HG02623 (cell line): ENCODE measurements around the gene CRYZL1.
A peak's percentile ranks its signal among the peaks of the same experiment; 100 is the strongest.
"Not testable (repeated sequence)": the region's sequence is repeated elsewhere in the genome, so short reads cannot be mapped to it uniquely, and the experiment has no call there.

Source experiments
- ATAC-seq: cut with Tn5 transposase; IDR thresholded peaks from one replicate; pipeline ENCODE4 v1.9.1; 2021; ENCODE audit warnings: moderate library complexity; ENCODE audit not compliant: unreplicated experiment

Gene CRYZL1

DNA sequence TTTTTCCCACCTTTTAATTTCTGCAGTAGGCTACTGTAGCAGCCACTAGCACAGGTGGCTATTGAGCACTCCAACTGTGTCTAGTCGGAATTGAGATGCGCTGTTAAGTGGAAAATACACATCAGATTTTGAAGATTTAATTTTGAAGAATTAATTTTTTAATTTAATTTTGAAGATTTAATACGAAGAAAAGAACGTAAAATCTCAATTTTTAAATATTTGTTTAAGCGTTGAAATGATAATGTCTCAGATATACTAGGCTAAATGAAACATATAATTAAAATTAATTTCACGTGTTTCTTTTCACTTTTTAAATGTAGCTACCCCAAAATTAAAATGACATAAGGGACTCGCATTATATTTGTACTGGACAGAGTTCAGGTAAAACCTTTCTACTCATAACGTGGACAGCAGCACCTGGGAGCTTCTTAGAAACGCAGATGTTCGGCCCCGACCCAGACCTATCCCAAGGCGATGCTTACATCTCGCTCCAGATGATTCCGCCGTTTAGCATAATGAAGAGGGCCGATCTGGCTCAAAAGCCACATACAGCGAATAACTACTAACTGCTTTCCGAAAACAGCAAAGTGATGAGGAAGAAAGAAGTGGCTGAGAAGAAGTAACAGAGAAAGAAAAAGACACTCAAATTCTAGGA, 717 bp downstream of the CRYZL1 start:
- ATAC-seq, result no peak

DNA sequence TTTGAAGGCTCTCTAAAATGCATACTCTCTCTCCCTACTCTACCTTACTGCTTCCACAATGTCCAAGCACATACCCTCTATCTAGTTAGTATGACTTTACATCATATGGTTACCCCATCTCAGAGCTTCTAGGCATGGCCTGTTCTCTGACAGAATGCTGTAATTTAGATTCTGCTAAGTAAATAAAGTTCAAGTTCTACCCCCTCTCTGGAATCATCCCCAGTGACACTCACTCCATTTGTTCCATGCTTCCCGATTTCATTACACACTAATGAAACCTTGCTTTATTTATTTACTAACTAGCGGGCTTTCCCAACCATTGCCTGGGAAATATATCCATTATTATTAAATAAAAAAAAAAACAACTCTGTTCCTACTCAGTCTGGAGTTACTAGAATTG, 7.3 kb downstream of the CRYZL1 start:
- no peak for ATAC-seq

DNA sequence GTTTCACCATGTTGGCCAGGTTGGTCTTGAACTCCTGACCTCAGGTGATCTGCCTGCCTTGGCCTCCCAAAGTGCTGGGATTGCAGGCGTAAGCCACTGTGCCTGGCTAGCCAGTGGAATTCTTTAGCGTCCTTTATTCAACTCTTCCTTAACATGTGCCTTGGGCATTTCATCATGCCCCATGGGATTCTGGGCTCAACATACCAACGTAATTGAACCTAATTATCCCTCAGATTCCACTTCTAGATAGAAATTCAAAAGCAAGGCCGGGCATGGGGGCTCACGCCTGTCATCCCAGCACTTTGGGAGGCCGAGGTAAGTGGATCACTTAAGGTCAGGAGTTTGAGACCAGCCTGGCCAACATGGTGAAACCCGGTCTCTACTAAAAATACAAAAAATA, 15.4 kb downstream of the CRYZL1 start:
- not testable (repeated sequence) for ATAC-seq

DNA sequence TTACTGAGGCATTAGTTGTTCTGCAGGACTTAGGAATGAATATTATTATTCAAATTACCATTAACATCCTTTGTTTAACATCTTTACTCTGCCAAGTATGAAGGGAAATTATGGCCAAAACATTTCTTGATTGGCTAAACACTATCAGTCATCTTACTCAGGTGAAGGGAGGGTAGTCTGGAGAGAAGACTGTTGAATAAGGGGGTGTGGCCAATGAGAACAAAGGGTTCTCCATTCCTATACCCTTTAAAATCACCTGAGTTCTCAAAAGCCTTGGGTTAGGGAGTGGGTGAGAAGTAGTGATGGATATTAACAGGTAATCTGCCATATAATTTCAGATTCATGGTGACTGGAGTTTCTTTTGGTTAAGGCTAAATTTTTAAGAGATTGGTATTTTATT, 19.3 kb downstream of the CRYZL1 start:
- no peak for ATAC-seq

DNA sequence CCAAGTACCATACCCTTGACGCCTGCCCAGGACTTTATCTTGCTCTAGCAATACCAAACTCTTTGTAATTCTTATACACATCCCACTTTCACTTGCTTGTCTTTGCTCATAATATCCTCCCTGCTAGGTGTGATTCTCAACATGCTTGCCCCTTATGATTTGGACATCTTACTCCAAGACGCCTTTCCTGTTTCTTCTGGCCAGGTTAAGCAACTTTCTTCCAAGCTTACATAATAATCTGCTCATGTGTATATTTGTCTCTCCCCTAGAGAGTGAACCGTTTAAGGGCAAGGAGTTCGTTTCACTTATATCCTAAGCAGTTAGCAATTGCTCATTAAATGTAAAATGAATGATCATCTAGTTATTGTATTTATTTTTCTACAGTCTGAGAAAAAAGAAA, 21.8 kb downstream of the CRYZL1 start:
- ATAC-seq, result no peak

DNA sequence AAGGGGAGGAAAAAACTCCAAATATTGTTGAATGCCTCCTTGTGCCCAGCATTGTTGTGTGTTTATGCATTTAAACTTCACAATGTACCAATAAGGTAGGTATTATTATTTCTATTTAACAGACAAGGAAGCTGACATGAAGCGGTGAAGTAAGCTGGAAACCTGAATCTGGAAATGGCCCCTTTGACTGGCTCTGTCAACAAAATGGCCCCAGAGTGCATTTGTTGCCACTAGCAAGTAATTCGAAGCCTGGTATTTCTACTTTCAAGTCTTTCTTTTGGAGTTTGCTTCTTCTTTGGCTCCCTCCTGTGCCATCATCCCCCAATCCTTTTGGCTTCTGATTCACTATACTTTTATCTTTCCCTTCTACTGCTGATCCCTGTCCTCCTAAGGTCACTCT, 23.1 kb downstream of the CRYZL1 start:
- ATAC-seq, result no peak

DNA sequence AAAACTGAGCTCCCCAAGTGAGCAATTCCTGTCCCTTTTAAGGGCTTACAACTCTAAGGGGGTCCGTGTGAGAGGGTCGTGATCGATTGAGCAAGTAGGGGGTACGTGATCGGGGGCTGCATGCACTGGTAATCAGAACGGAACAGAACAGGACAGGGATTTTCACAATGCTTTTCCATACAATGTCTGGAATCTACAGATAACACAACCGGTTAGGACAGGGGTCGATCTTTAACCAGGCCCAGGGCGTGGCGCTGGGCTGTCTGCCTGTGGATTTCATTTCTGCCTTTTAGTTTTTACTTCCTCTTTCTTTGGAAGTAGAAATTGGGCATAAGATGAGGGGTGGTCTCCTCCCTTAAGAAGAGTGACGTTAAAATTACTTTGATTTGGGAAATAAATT, 24.0 kb downstream of the CRYZL1 start:
- not testable (repeated sequence) for ATAC-seq

DNA sequence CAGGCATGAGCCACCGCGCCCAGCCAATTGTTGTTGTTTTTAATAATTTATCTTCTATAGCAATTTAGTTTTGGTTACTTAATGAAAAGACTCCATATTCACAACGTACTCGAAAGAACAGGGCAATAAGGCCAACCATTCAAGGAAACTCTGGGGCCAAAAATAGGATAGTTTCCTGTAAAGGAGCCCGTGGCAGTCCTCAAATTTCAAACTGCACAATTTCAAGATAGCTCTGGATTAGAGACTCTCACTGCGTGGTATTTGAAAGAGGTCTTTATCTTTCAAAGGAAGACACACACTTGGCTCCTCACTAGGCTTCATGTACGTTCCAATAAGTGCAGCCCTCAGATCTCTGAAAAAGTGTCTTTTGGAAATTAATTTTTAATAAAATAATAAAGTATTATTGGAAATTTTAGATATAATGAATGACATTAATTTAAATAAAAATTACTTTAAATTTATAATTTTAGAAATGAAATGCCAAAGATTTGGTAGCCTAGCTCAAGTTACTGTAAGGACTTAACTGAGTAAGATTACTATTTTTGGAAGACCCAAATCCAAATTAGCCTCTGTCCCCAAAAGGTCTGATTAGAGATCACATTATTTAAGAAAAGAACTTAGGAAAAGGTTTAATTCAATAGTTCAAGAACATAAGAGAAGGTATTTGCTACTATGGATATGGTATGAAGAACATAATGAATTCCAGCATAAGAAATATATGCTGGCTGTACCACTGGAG, 30.4 kb downstream of the CRYZL1 start:
- ATAC-seq, result no peak

DNA sequence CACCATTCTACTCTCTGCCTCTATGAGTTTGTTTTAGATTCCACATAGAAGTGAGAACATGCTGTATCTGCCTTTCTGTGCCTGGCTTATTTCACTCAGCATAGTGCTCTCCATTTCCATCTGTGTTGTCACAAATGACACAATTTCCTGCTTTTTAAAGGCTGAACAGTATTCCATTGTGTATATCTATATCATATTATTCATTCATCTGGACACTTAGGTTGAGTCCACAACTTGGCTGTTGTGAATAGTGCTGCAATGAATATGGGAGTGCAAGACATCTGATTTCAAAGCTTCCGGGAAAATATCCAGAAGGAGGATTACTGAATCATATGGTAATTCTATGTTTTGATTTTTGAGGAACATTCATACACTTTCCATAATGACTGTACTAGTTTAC, 33.0 kb downstream of the CRYZL1 start:
- ATAC-seq, result no peak

DNA sequence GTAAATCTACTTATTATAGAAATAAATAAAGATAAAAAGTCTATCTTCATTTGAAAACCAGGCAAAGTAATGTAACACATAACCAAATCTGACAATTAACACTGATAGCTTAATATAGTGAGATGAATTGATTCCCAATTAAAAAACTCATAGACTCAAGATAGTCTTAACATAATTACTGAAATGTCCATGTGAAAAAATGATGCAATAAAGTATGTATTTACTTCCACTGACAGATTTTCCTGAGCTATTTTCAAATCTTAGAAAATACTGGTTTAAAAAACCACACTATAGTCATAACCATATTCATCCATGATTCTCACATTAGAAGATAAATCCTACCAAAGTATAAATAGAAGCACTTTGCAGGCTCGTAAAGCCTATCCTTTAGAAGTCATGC, 43.5 kb downstream of the CRYZL1 start:
- no peak for ATAC-seq

DNA sequence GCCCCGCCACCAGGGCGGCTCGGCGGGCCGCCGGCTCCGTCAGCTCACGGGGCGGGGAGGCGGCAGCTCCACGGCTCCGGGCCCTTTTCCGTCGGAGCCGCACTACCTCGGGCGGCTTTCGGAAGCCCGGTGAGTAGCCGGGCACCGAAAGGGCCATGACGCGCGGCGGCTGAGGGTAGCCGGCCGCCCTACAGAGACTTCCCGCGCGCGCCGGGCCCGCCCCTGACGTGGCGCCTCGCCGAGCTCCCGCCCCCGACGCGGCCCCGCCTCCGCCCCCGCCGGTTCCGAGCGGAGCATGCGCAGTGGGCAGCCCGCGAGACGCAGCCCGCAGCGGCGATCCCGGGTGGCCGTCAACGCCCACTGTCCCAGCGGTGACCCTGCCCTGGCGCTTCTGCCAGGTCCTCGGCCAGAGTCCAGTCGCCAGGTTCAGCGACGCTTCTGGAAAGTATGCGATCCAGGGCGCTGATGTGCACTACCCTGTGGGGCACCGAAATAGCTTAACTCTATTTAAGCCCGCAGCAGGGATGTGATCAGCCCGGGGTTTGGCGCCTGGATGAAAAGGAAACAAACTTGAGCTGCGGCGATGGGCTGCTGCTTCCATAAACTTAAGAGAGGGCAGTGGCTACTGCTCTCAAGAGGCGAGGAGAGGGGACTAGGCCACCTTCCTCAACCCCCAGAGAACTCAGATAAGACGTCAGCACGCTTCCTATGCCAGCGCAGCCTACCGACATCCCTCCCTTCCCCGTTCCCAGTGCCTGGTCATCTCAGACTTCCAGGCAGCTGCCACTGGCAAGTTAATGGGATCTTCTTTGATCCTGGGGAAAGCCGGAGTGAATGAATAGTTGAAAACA, 52.8 kb downstream of the CRYZL1 start, which contains the start of gene DONSON:
TSS of gene DONSON (minus strand) at position 200 of the 851 bp plus-strand sequence. CDS start at position 157, 43 bp downstream.
- ATAC-seq, result peak; percentile 80

DNA sequence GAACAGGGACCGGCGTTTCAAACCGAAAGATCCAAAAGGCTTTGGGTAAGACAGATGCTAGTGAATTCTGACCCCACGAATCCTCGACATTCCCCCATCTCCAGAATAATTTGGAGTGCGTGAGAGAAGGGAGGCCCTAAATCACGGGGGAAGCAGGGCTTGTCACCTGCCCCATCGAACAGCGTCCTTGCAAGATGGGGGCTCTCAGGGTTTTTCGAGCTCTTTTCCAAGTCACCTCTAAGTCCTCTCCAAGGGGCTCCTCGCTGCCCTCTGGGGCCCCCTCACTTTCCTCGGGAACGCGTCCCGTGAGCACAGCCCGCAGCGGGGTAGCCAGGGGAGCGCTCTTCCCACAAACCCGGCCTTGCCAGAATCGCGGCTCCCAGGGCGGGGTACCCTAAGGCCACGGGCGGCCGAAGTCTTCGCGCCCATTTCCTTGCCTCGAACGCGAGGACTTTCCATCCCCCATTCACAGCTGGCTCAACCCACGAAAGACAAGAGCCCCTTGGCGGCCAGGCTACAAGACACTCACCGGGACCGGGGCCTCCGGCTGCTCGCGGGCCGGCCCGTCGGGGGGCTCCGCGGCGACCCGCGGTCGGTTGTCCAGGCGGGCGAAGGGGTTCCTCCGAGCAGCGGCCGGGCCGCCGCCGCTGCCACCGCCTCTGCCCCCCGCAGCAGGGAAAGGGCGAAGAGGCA, 53.6 kb downstream of the CRYZL1 start:
- peak; percentile 28 for ATAC-seq

DNA sequence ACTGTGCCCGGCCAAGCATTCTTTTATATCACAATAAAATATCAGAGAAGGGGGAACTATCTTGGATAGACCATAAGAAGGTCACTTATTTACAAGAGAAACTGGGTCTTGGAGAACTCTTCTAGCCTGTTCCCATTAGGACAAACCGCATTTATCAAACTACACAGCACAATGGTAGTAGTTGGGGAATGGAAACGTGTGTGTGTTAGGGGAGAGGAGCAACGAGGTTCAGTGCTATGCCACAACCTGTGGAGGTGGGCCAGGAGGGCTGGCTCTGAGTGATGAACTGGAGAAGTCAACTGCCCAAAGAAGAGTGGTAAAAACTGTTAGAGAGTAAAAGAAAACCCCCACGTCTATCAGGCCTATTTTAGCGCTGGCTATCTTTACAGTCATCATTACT, 54.6 kb downstream of the CRYZL1 start:
- no peak for ATAC-seq

DNA sequence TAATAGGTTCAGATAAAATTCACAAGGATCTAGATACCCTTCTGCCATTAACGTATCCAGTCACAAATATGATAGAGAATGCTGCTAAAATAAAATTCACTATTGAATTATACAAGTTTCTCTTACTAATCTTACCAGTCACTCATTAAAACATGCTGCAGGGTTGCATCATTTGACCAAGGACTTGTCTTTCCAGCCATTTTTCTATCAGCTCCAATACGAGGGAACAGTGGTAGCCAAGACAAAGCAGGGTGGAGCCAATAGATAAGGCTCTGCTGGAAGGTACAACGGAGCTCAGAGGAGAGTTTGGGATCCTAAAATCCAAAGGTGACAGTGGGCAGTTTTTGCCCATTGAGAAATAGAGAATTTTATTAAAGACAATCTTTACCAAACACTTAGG, 57.1 kb downstream of the CRYZL1 start:
- ATAC-seq, result no peak

DNA sequence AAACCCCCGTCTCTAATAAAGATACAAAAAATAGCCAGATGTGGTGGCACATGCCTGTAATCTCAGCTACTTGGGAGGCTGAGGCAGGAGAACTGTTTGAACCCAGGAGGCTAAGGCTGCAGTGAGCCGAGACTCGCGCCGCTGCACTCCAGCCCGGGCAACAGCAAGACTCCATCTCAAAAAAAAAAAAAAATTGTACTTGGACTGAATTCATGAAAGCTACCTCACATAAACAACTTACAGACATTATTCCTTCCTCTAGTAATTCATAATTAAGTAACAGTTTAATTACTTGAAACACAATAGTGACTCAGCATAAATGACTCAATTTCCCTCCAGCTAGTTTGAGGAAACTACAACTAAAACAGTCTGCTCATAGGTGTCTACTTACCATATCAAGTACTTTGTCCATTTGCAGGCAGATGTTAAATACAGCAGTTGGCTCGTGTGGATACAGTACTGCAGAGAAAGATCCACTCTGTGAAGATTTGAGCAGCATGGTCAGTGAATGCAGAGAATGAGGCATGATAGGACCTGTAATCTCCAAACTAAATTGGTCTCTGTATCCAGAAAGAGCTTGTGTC, 62.5 kb downstream of the CRYZL1 start:
- no peak for ATAC-seq

DNA sequence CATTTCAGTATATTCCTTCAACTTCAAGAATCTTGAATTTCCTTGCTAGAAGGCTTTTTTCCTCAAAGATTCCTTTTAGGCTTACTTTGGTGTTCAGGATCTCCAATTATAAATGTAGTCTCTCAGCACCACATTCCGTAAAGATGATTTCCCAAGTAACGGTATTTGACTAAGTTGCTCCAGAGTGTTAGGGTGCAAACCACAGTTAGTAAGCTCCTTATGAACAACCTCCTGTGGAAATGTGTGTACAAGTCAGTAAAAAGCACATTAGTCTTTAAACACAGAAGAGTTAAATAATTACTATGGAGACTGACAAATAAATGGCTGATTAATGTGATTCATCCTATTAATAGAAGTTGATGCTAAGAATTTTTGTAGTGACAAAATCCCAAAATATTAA, 63.3 kb downstream of the CRYZL1 start:
- no peak for ATAC-seq

DNA sequence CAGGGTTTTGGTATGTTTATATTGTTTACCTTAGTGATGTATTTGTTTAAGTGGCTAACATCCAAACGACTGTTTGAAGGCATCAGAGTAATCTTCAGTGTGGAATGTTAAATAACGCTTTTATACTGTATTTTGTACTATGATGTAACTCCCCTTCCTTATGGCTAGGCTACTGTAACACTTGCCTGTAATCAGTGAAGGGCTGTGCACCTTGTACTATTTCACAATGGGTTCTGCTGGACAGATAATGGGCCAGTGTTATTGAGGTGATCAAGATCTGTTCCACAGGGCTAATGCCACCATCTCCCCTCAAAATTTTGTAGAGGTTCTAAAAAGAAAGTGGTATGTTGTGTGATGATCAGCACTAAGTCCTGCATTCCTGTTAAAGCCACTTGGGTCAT, 64.8 kb downstream of the CRYZL1 start:
- ATAC-seq, result not testable (repeated sequence)

DNA sequence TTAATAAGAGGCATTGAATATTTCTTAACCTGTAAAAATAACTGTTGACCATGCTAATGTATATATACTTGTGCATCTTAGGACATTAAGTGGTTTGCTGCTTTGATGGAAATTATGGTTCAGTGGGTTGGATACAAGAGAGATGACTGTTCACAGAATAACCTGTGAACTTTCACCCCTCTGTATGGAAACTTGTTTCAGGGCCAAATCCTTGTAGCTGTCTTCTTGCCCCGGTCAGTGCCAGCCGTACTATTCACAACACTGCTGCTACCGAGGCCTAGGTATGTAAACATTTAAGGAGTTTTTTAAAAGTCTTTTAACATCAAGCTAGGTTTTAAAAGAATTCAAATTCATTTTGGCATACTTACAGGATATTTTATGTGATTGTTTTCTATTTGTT, 69.2 kb downstream of the CRYZL1 start:
- no peak for ATAC-seq

DNA sequence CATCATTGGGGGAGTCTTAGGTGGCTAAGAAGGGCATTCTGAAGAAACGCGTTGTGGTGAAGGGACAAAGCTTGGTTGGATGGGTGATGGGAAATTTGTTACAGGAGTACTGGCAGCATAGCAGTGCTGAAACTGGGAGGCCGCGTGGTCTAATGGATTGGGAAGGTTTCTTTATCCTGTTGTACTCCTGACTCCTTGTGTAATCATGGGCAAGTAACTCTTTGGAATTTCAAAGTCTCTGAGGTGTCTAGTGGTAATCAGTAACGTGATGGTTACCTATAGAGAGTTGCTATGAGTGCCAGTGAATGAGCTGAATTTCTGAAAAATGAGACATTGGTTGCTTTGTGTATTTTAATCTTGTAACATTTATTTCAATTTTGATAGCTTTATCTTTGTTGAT, 71.5 kb downstream of the CRYZL1 start:
- ATAC-seq, result no peak

DNA sequence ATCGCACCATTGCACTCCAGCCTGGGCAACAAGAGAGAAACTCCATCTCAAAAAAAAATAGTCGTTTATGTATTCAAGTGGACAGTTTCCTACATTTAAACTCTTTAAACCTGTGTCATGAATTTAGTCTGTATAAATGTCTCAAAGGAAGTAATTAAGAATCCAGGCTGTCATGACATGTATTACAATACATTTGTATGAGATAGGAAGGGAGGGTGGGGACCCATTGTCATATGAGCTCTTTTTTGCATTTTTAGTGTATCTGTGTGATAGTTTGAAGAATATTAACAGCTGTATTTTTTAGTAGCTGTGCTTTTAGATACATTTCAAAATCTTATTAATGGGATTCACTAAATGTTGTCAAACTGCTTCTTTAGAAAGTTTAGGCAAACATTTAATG, 73.1 kb downstream of the CRYZL1 start:
- no peak for ATAC-seq

DNA sequence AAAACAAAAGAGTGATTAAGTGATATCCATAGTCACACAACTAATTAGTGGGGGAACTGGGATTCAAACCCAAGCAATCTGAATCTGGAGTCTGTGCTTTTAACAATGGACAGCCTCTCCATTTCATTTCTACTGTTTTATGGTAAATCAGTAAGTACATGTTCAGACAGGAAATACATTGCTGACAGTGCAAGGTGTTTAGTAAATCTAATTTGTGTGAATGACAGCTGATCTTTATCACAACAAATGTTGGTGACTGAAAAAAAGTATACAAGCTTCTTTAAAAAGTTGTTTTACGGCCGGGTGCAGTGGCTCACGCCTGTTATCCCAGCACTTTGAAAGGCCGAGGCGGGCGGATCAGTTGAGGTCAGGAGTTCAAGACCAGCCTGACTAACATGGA, 73.6 kb downstream of the CRYZL1 start:
- ATAC-seq, result no peak
